HCT116 (cell line): ENCODE measurements around the gene PPIC. TPM values are rescaled to one million over a fixed set of nuclear protein-coding genes. Genes with fewer than 3 reads are reported as not detected.
"Not testable (repeated sequence)": the region's sequence is repeated elsewhere in the genome, so short reads cannot be mapped to it uniquely, and the experiment has no call there.

Experiments used
- ATAC-seq: fragments of 200-7000 bp; cut with Tn5 transposase; 2 replicates; pipeline ENCODE4 v1.9.1; 2020; ENCODE audit warnings: mild to moderate bottlenecking, moderate library complexity
- BruUV-seq: library from RNA; stranded (reverse); fragments of 400-500 nt; replicated peaks from 2 replicates; lab custom pipeline; 2021; lab: Mats Ljungman, UMichigan
- CTCF ChIA-PET: fragments of 300-600 bp; sonication (Branson Sonifier 250); formaldehyde crosslinking; loops from one replicate; lab custom pipeline; 2021; ENCODE audit warnings: antibody characterized with exemption; lab: Charles Lee
- POLR2A ChIA-PET: fragments of 300-600, 350-600 bp; sonication (Branson Sonifier 250); formaldehyde crosslinking; loops from one replicate; lab custom pipeline; 2021; ENCODE audit warnings: antibody characterized with exemption; lab: Charles Lee
- RAD21 ChIA-PET, 2 experiments: fragments of 300-600 bp; sonication (Branson Sonifier 250); formaldehyde crosslinking; loops; one replicate each; lab custom pipeline; 2023; ENCODE audit warnings: low total read pairs in 2 of 2; ENCODE audit not compliant: uncharacterized antibody in 2 of 2, unreplicated experiment in 2 of 2, low non-redundant PET in 1 of 2; lab: Charles Lee
- DNase-seq: peaks from one replicate; pipeline ENCODE4 v3.0.0-alpha.2; 2010; ENCODE audit warnings: low read depth, low spot score
- H2AFZ ChIP-seq: fragments of 200-600 bp; shearing (Covaris generic), sonication (generic); 2 replicates; pipeline ENCODE4 v1.6.1; 2017; ENCODE audit warnings: low read depth, mixed run types, mixed read lengths, antibody characterized with exemption, low read length; ENCODE audit not compliant: poor library complexity, severe bottlenecking
- H3K27ac ChIP-seq: 2 replicates; pipeline ENCODE4 v1.5.1; 2012; ENCODE audit warnings: low read depth, low read length
- H3K27me3 ChIP-seq: fragments of 200-600 bp; sonication (generic); 2 replicates; pipeline ENCODE4 v1.6.1; 2016; ENCODE audit warnings: mixed run types, low read length, mixed read lengths; ENCODE audit not compliant: insufficient read depth
- H3K36me3 ChIP-seq, 2 experiments: fragments of 200-500 bp in 1 of 2; fragments of 200-600 bp in 1 of 2; sonication (Bioruptor generic) in 1 of 2; sonication (generic) in 1 of 2; 2 replicates each; pipeline versions ENCODE4 v1.5.1 to v1.6.1; 2014 to 2016; ENCODE audit warnings: low read length in 2 of 2, inconsistent platforms in 1 of 2, mixed read lengths in 1 of 2, mixed run types in 1 of 2; ENCODE audit not compliant: insufficient read depth in 2 of 2, control insufficient read depth in 1 of 2
- H3K4me1 ChIP-seq, 2 experiments: fragments of 200-600 bp in 1 of 2; sonication (generic) in 1 of 2; 2 replicates each; pipeline versions ENCODE4 v1.5.1 to v1.6.1; 2012 to 2017; ENCODE audit warnings: low read length in 2 of 2, inconsistent platforms in 1 of 2, mild to moderate bottlenecking in 1 of 2, mixed read lengths in 1 of 2, mixed run types in 1 of 2, moderate library complexity in 1 of 2; ENCODE audit not compliant: insufficient read depth in 2 of 2, control insufficient read depth in 1 of 2
- H3K4me2 ChIP-seq: fragments of 200-600 bp; sonication (generic); 2 replicates; pipeline ENCODE4 v1.6.1; 2017; ENCODE audit warnings: mixed run types, low read length, mixed read lengths
- H3K4me3 ChIP-seq, 2 experiments: fragments of 200-600 bp in 1 of 2; sonication (generic) in 1 of 2; replicated peaks in 1 of 2; 2 replicates each; pipeline ENCODE4 v1.5.1; 2011 to 2016; ENCODE audit warnings: low read length in 2 of 2, control low read depth in 1 of 2, low read depth in 1 of 2, mild to moderate bottlenecking in 1 of 2, mixed read lengths in 1 of 2, mixed run types in 1 of 2
- H3K79me2 ChIP-seq: fragments of 200-600 bp; sonication (generic); 2 replicates; pipeline ENCODE4 v1.6.1; 2017; ENCODE audit warnings: mild to moderate bottlenecking, mixed run types, low read length, moderate library complexity, mixed read lengths; ENCODE audit not compliant: insufficient read depth
- H3K9ac ChIP-seq: fragments of 200-600 bp; sonication (generic); 2 replicates; pipeline ENCODE4 v1.6.1; 2016; ENCODE audit warnings: low read length, mixed read lengths
- H3K9me2 ChIP-seq: fragments of 200-600 bp; sonication (generic), shearing (Covaris generic); 2 replicates; pipeline ENCODE4 v1.6.1; 2017; ENCODE audit warnings: mixed run types, mild to moderate bottlenecking, moderate library complexity; ENCODE audit not compliant: insufficient read depth
- H3K9me3 ChIP-seq, 2 experiments: fragments of 200-500 bp in 1 of 2; fragments of 200-600 bp in 1 of 2; sonication (Bioruptor generic) in 1 of 2; sonication (generic) in 1 of 2; 2 replicates each; pipeline ENCODE4 v1.6.1; 2014 to 2017; ENCODE audit warnings: low read length in 2 of 2, mixed read lengths in 2 of 2, inconsistent platforms in 1 of 2, low read depth in 1 of 2, mild to moderate bottlenecking in 1 of 2, mixed run types in 1 of 2, moderate library complexity in 1 of 2; ENCODE audit not compliant: control insufficient read depth in 1 of 2, insufficient read depth in 1 of 2
- H4K20me1 ChIP-seq: fragments of 200-600 bp; sonication (generic), shearing (Covaris generic); 2 replicates; pipeline ENCODE4 v1.6.1; 2017; ENCODE audit warnings: mixed run types, mild to moderate bottlenecking, moderate library complexity; ENCODE audit not compliant: insufficient read depth
- ATF3 ChIP-seq: IDR thresholded peaks from 2 replicates; pipeline ENCODE4 v1.6.1; 2012
- CBX3 ChIP-seq: IDR thresholded peaks from 2 replicates; pipeline ENCODE4 v1.6.1; 2012; ENCODE audit warnings: low read depth
- CEBPB ChIP-seq: IDR thresholded peaks from 2 replicates; pipeline ENCODE4 v1.6.1; 2012; ENCODE audit warnings: low read depth
- EGR1 ChIP-seq: IDR thresholded peaks from 2 replicates; pipeline ENCODE4 v1.6.1; 2012; ENCODE audit warnings: low read depth
- EZH2 ChIP-seq: fragments of 200-600 bp; sonication (generic); IDR thresholded peaks from 2 replicates; pipeline ENCODE4 v1.6.1; 2017; ENCODE audit warnings: antibody characterized with exemption, mixed run types
- EZH2phosphoT487 ChIP-seq: fragments of 200-600 bp; IDR thresholded peaks from 2 replicates; pipeline ENCODE4 v1.6.1; 2018; ENCODE audit warnings: antibody characterized with exemption, borderline replicate concordance
- FOSL1 ChIP-seq: IDR thresholded peaks from 2 replicates; pipeline ENCODE4 v1.6.1; 2012; ENCODE audit warnings: low read depth
- JUND ChIP-seq: IDR thresholded peaks from 2 replicates; pipeline ENCODE4 v1.6.1; 2012
- POLR2A ChIP-seq: IDR thresholded peaks from 2 replicates; pipeline ENCODE4 v1.7.0; 2011; ENCODE audit warnings: borderline replicate concordance; ENCODE audit not compliant: insufficient read depth, insufficient read length; ENCODE audit errors: extremely low read depth
- POLR2AphosphoS5 ChIP-seq: IDR thresholded peaks from 2 replicates; pipeline ENCODE4 v1.6.1; 2011; ENCODE audit warnings: mild to moderate bottlenecking, low read depth, low read length, moderate library complexity
- SIN3A ChIP-seq: IDR thresholded peaks from 2 replicates; pipeline ENCODE4 v1.6.1; 2012; ENCODE audit warnings: low read depth
- SP1 ChIP-seq: IDR thresholded peaks from 2 replicates; pipeline ENCODE4 v1.6.1; 2012; ENCODE audit warnings: low read depth
- TCF7L2 ChIP-seq: IDR thresholded peaks from 2 replicates; pipeline ENCODE4 v1.7.0; 2011; ENCODE audit warnings: borderline replicate concordance, inconsistent platforms; ENCODE audit not compliant: insufficient read depth, insufficient read length; ENCODE audit errors: extremely low read depth
- ZBTB33 ChIP-seq: IDR thresholded peaks from 2 replicates; pipeline ENCODE4 v1.6.1; 2011; ENCODE audit warnings: mild to moderate bottlenecking, low read length, moderate library complexity; ENCODE audit not compliant: insufficient replicate concordance; ENCODE audit errors: extremely low read depth
- ZFX ChIP-seq: fragments of 450-650 bp; IDR thresholded peaks from 2 replicates; pipeline ENCODE4 v1.6.1; 2017
- intact Hi-C: fragments of 100-400 bp; cut with micrococcal nuclease; formaldehyde crosslinking; loops from 2 replicates; pipeline ENCODE4 v1.10.0; 2022
- total RNA-seq: library from RNA; stranded (reverse); gene quantifications from one replicate; pipeline ENCODE4 v1.2.1, GENCODE V29; 2021; ENCODE audit not compliant: unreplicated experiment

PPIC gene
- total RNA-seq, 1 experiment from 2014 or later, result 21.5 TPM

GRCh38 chr5:122978068-122978467 lies 58.5 kb downstream of the PPIC start:
- Histone ChIP-seq H4K20me1 (no peaks in the 10 kb centered on the region), H3K4me1 (no peaks in the 10 kb centered on the region), H3K79me2 (no peaks in the 10 kb centered on the region), H3K9me3 (no peaks in the 10 kb centered on the region), H3K4me2 (no peak overlapping the region), H2AFZ (no peak overlapping the region), H3K9ac (no peak overlapping the region), H3K36me3 (no peaks in the 10 kb centered on the region), H3K4me3 (no peak overlapping the region), H3K9me2 (no peaks in the 10 kb centered on the region), H3K27me3 (no peaks in the 10 kb centered on the region), H3K27ac (no peak overlapping the region)
- intact Hi-C loops, result no loop called here
- POLR2A ChIA-PET, result no interaction called here
- RAD21 ChIA-PET, result no interaction called here
- no TSS peak for BruUV-seq
- CTCF ChIA-PET, result no interaction called here
- no peak for ATAC-seq
- TF ChIP-seq ZBTB33 (no peak), JUND (no peak), EZH2phosphoT487 (no peak), SIN3A (no peak)
- DNase-seq, result no peak

GRCh38 chr5:122977319-122977718 lies 59.2 kb downstream of the PPIC start:
- no peak overlapping the region for H3K4me2 ChIP-seq
- H3K36me3 ChIP-seq, result no peaks in the 10 kb centered on the region
- no peaks in the 10 kb centered on the region for H3K4me1 ChIP-seq
- intact Hi-C loops, result no loop called here
- RAD21 ChIA-PET, result no interaction called here
- ATAC-seq (no peak), DNase-seq (no peak)
- BruUV-seq, result no TSS peak
- no peaks in the 10 kb centered on the region for H3K27me3 ChIP-seq
- H3K9me2 ChIP-seq, result no peaks in the 10 kb centered on the region
- CTCF ChIA-PET, result no interaction called here
- no peaks in the 10 kb centered on the region for H3K9me3 ChIP-seq
- no peaks in the 10 kb centered on the region for H4K20me1 ChIP-seq
- H3K9ac ChIP-seq, result no peak overlapping the region
- no peak overlapping the region for H3K27ac ChIP-seq
- no peaks in the 10 kb centered on the region for H3K79me2 ChIP-seq
- H3K4me3 ChIP-seq, result no peak overlapping the region
- no peak overlapping the region for H2AFZ ChIP-seq
- no peak for TF ChIP-seq SIN3A
- no peak for TF ChIP-seq EZH2
- no peak for TF ChIP-seq POLR2A
- no peak for TF ChIP-seq ZFX
- TF ChIP-seq FOSL1, result no peak
- TF ChIP-seq CEBPB, result no peak
- TF ChIP-seq JUND, result no peak
- TF ChIP-seq SP1, result no peak
- TF ChIP-seq EGR1, result no peak
- no peak for TF ChIP-seq POLR2AphosphoS5
- TF ChIP-seq TCF7L2, result no peak
- no peak for TF ChIP-seq ATF3
- TF ChIP-seq CBX3, result no peak
- POLR2A ChIA-PET, result no interaction called here

- POLR2A ChIA-PET, H3K36me3 ChIP-seq, ATAC-seq, H3K4me1 ChIP-seq, H3K9me2 ChIP-seq, intact Hi-C loops, H3K27ac ChIP-seq, H3K9me3 ChIP-seq, H3K9ac ChIP-seq, H3K79me2 ChIP-seq, RAD21 ChIA-PET, H3K4me3 ChIP-seq, H3K27me3 ChIP-seq, H4K20me1 ChIP-seq, BruUV-seq, H3K4me2 ChIP-seq, H2AFZ ChIP-seq, DNase-seq, CTCF ChIA-PET: not testable (repeated sequence)
Observed at GRCh38 chr5:122974251-122974650, 62.3 kb downstream of the PPIC start.
